Stimulated activated CD8-positive, alpha-beta memory T cell treated with anti-CD3 and anti-CD28 coated beads, Interleukin-12 subunit alpha, Interleukin-12 subunit beta, amount 100 ng/mL, for 1 hour (primary cell): Measurements from ENCODE around the gene RWDD2A.
A peak's percentile ranks its signal among the peaks of the same experiment; 100 is the strongest.
"Not testable (repeated sequence)": the region's sequence is repeated elsewhere in the genome, so short reads cannot be mapped to it uniquely, and the experiment has no call there.

ENCODE experiments used
- DNase-seq: peaks from one replicate; pipeline ENCODE4 v3.0.0-alpha.2; 2020; ENCODE audit warnings: low read depth

RWDD2A gene

GRCh38 chr6:83192871-83193746 lies at the start of gene RWDD2A, which contains the start of gene PGM3:
Gene RWDD2A, plus strand, starts transcription at chr6:83193357. Its CDS starts 1,095 bp downstream, at chr6:83194452.
Gene PGM3, minus strand, starts transcription at chr6:83193265. Its CDS starts 2,253 bp downstream, at chr6:83191012.
- peak; percentile 79 for DNase-seq

DNA sequence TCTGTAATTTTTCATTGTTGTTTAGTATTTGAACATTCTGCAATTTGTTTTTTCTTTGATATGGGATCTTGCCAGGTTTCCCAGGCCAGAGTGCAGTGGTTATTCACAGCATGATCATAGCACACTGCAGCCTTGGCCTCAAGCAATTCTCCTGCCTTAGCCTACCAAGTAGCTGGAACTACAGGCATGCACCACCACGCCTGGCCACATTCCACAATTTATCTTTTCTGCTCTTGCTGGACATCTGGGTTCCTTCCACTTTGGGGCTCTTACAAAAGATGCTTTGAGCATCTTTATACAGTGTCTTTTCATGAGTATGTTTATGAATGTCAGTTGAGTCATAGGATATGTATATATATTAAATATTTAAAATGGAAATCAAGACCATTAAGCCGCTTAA lies 42.0 kb upstream of the RWDD2A start:
- DNase-seq: no peak

DNA sequence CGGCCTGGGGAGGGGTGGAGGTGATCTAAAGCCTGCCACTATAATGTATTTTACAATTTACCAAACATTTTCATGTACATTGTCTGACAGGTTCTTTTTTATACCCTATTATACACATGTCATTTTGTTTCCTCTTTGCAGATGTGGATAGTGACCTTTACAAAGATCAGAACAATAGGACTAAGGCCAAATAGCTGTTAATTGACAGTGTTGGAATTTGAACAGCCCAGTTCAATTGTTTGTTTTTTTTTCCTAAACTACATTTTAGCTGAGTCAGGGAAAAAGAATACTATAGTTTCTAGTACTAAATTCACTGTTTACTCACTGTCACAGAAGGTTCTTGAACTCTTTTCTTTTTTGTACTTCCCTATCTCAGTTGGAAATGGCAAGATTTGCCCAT lies 40.2 kb upstream of the RWDD2A start:
- no peak for DNase-seq

DNA sequence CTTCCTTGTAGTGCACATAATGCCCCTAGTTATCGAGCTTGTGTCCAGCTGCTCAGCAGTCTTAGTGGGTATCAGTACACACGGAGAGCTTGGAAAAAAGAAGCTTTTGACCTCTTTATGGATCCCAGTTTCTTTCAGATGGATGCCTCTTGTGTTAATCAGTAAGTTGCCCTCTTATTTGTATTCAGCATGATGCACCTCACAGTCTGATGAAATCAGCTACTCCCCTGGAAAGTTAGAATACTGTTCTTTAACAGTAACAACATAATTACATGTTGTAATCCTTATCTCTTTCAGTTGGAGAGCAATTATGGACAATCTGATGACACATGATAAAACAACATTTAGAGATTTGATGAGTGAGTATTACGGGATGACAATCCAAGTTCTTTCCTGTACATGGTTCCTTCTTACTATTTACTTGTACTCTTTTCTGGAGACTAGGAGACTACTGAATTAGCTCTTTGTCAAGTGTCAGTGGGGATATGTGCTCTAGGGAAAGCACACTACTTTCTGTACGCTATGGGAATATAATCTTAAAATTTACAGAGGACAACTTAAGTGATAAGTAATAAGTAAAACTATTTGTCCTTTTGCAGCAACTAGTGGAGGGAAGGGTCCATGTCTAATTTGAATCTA lies 39.2 kb upstream of the RWDD2A start:
- no peak for DNase-seq

- DNase-seq: no peak
Observed at GRCh38 chr6:83155794-83156193, 37.4 kb upstream of the RWDD2A start.

GRCh38 chr6:83160167-83160566 lies 33.0 kb upstream of the RWDD2A start:
- no peak for DNase-seq

- DNase-seq: no peak
Observed at GRCh38 chr6:83167726-83168278, 25.4 kb upstream of the RWDD2A start.

DNA sequence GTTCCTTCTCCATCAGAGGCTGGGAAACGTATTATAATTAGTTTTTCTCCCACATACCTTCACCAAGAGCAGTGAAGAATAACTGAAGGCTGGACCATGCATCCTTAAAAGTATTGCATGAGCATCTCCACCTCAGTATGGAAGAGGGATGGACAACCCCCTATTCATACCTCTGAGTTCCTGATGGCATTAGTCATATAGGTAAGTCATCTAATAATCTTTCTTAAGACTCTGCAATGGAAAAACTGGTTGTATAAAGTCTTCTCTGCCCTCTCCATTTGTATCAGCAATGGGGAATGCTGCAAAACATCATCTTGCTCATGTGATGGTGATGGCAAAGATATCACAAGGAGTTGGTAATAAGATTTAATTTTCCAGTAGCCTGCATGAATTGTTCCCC lies 24.6 kb upstream of the RWDD2A start:
- DNase-seq: no peak

DNA sequence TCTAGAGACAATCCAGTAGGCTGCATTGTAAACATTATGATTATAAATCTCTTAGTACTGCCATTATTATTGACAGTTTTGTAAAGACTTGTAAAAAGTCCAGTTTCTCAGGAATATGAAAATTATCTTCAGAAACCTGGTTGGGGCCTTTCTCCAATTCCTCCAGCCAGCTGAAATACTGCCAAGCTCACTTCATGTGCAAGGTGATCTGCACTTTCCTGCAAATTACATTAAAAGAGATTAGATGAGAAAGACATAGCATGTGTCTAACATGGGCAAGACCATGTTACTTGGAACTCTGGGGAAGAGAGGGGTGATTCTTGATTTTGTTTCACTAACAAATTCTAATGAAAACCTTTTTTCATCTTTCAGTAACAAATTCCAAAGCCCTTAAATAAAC lies 24.1 kb upstream of the RWDD2A start:
- no peak for DNase-seq

DNA sequence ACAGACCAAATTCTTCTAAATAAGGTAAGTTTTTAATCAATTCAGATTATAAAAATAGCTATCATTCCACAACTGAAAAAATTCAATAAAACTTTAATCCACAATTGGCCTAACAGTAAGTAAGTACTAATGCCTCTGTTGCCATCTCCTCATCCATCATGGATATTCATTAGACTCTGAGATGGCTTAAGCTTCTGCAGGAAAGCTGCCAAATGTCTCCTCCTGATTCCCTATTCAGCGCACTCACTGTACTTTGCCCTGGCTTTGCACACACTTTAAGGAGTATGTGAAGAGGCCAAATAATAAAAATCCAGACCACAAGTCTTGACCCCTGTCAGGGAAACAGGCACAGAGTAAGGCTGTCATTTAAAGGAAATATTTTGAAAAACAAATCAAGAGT lies 23.6 kb upstream of the RWDD2A start:
- DNase-seq: no peak

- no peak for DNase-seq
Observed at GRCh38 chr6:83176246-83176645, 16.9 kb upstream of the RWDD2A start.

DNA sequence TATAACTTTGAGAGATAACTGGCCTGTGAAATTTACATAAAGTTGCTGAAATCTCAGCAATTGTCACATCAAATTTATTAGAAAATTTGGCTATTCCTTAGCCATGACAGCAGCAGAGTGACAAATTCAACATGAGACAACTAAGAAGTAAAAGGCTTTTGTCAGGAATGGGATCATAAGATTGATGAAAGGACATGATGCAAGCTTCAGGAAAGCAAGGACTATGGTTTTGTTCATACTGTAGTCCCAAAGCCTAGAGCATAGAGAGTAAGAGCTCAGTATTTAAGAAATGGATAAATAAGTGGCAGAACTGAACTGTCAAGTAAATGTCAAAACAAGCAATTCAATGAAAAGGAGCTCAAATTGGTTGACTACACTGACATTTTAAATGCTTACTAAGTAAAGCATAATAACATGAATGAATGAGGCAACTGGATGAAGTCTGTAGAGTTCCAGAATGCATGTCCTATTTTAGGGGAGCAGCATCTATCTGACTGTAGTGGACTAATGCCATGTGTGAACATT lies 12.7 kb upstream of the RWDD2A start:
- DNase-seq: no peak

- no peak for DNase-seq
Observed at GRCh38 chr6:83182114-83182513, 11.0 kb upstream of the RWDD2A start.

DNA sequence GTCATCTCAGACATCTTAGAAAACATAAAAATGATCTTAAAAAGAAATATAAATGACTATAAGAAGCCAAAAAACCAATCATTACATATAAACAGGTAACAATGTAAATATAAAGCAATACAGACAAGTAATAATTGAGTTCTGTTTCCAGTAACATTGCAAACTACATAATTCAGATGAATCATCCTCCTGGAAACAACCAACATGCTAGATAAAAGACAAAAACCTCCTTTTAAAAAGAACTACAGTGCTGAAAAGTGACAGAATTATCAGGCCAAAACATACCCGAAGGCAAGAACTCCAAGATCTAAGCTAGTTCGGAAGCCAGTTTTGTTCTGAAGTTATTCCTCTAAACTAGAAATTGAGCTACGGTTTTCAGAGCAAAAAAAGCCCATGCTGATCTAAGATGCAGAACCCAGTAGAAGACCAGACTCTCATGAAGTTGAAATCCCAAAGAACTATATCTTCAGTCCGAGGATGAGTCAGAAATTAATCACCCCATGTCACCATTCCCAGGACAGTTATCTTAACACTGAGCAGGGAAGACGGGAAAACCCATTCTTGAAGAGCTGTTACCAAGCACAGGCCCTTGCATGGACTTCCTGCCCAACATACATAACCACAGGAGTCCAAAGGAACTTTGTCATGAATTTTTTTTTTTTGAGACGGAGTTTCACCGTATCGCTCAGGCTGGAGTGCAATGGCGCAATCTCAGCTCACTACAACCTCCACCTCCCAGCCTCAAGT lies 9.9 kb upstream of the RWDD2A start:
- DNase-seq: no peak

GRCh38 chr6:83185096-83185495 lies 8.1 kb upstream of the RWDD2A start:
- no peak for DNase-seq

- DNase-seq: no peak
Observed at GRCh38 chr6:83188501-83188900, 4.7 kb upstream of the RWDD2A start.

GRCh38 chr6:83190626-83191025 lies 2.5 kb upstream of the RWDD2A start:
- DNase-seq: no peak

DNA sequence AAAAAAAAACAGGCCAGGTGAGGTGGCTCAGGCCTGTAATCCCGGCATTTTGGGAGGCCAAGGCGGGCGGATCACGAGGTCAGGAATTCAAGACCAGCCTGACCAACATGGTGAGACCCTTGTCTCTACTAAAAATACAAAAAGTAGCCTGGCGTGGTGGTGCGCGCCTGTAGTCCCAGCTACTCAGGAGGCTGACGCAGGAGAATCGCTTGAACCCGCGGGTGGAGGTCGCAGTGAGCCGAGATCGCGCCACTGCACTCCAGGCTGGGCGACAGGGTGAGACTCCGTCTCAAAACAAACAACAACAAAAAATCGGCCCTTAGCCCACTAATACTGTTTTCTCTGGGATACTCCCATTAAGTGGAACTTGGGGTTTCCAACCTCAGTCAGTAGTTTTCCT lies 1.2 kb upstream of the RWDD2A start:
- DNase-seq: not testable (repeated sequence)

DNA sequence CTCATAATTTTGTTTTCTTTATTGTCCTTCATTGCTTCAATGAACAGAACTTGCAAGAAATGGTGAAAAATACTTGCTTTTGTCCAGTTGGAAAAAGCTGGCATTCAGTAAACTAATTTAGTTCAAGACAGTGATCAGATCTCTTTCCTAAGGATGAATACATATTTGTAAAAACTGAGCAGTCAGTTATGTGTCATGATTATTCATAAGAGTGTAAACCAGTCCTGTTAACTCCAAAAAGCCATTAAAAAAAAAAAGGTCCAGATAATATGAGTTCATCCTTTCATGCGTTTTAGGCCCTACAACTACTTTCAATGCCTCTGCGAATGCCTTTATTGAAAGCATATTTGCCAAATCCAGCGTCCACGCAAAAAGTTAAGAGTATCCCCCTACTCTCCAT lies 701 bp upstream of the RWDD2A start:
- DNase-seq: no peak

DNA sequence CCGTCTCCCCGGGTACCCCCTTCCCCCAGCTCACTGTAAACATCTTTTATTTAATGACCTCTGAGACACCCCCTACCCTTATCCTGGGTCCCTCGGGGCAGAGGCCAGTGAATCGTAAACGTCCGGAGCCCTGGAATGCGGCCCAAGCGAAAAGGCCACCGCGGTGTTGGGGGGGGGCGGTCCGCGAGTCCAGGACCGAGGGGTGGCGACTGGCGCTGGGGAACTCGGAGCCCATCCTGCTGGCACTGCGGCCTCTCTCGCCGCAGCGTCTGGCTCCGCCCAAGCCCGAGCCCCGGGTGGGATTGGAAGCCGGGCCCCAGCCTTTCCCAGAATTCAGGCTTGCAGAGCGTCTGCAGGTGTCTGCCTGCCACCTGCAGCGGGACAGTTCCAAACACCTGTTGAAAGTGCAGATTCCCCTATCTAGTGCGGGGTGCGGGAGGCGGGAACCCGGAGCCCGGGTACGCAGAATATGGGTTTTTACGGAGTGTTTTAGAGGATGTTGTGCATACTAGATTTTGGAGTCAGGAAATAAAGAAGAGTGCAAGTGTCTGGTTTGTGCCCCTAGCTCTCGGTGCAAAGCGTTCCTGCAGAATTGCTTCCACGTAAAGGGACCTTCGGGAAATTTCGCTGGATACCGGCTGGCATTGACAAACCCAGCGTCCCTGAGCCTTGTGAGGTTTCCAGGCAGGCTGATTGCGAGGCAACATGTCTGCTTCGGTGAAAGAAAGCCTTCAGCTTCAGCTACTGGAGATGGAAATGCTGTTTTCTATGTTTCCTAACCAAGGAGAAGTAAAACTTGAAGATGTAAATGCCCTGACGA lies 800 bp downstream of the RWDD2A start:
- DNase-seq: no peak

DNA sequence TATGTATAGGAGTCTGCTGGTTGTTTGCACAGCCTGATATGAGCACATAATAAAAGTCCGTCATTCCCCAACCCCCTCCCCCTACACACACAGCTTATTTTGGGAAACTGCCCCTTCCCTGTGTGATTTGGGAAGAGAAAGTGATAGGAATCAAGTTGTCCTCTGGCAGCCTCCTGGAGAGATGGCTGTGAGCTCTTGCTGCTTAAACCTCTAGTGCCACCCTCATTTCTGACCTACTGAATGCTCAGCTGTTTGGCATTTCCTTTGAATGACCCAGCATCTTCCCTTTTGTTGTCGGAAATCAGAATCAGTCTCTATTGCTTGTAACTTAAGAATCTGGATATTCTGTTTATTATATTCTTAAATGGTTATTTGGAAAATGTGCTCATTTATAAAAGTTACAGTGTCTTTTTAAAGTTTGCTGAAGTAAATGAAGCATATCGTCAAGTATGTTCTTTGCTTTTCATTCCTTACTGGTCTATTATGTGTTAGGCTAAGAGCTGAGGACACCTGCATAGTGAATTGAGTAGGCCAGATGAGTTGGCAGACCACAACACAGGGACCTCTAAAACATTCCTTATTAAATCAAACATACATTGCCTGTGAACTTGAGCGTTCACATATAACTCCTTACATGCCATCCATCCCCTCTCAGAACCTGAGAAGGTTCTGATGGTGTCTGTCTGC lies 5.5 kb downstream of the RWDD2A start:
- no peak for DNase-seq
